Mucosa of rectum (tissue), 2 donors: Measurements from ENCODE around the gene SPTY2D1.
A peak's percentile ranks its signal among the peaks of the same experiment; 100 is the strongest.
"Not testable (repeated sequence)": the region's sequence is repeated elsewhere in the genome, so short reads cannot be mapped to it uniquely, and the experiment has no call there.

Experiments used
- H3K27ac ChIP-seq, 2 donors: one replicate each; pipeline ENCODE4 v1.7.0; 2013; ENCODE audit warnings: inconsistent platforms in 2 of 2, low read depth in 2 of 2, low read length in 2 of 2
- H3K27me3 ChIP-seq, 2 donors: one replicate each; pipeline ENCODE4 v1.7.0; 2013; ENCODE audit warnings: low read length in 2 of 2; ENCODE audit not compliant: control insufficient read depth in 2 of 2, insufficient read depth in 2 of 2
- H3K36me3 ChIP-seq, 2 donors: one replicate each; pipeline ENCODE4 v1.7.0; 2013; ENCODE audit warnings: low read length in 2 of 2; ENCODE audit not compliant: control insufficient read depth in 2 of 2, insufficient read depth in 2 of 2
- H3K4me1 ChIP-seq, 2 donors: one replicate each; pipeline ENCODE4 v1.7.0; 2013; ENCODE audit warnings: low read length in 2 of 2, mild to moderate bottlenecking in 1 of 2; ENCODE audit not compliant: control insufficient read depth in 2 of 2, insufficient read depth in 2 of 2
- H3K4me3 ChIP-seq, 2 donors: one replicate each; pipeline ENCODE4 v1.7.0; 2013; ENCODE audit warnings: low read length in 2 of 2
- H3K9ac ChIP-seq, 2 donors: one replicate each; pipeline ENCODE4 v1.7.0; 2013; ENCODE audit warnings: low read length in 2 of 2, low read depth in 1 of 2, mild to moderate bottlenecking in 1 of 2
- H3K9me3 ChIP-seq, 2 donors: one replicate each; pipeline ENCODE4 v1.7.0; 2013; ENCODE audit warnings: low read length in 2 of 2; ENCODE audit not compliant: control insufficient read depth in 2 of 2
- donor health status: healthy.
- donor health status: Normal muscosa, but diverticular disease.

The SPTY2D1 gene

GRCh38 chr11:18665353-18665872 lies 31.3 kb upstream of the SPTY2D1 start:
- not testable (repeated sequence) for H3K27ac ChIP-seq, H3K9ac ChIP-seq, H3K27me3 ChIP-seq, H3K36me3 ChIP-seq, H3K4me3 ChIP-seq, H3K4me1 ChIP-seq, H3K9me3 ChIP-seq

DNA sequence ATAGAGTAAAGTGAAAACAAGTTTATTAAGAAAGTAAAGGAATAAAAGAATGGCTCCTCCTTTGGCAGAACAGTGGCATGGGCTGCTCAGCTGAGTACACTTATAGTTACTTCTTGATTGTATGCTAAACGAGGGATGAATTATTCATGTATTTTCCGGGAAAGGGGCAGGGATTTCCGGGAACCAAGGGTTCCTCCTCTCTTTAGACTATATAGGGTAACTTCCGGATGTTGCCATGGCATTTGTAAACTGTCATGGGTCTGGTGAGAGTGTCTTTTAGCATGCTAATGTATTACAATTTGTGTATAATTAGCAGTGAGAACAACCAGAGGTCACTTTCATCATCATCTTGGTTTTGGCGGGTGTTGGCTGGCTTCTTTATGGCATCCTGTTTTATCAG lies 23.5 kb upstream of the SPTY2D1 start:
- Histone ChIP-seq H3K36me3 (no peaks in the 10 kb centered on the region), H3K4me3 (no peak overlapping the region), H3K4me1 (no peaks in the 10 kb centered on the region), H3K9ac (no peak overlapping the region), H3K27ac (no peak overlapping the region), H3K27me3 (no peaks in the 10 kb centered on the region), H3K9me3 (no peaks in the 10 kb centered on the region)

- H3K4me3 ChIP-seq = peak overlapping the region in 1 of 2 donors; percentile 38
- H3K9me3 ChIP-seq = no peaks in the 10 kb centered on the region
- no peaks in the 10 kb centered on the region for H3K4me1 ChIP-seq
- H3K27me3 ChIP-seq = no peaks in the 10 kb centered on the region
- no peak overlapping the region for H3K27ac ChIP-seq
- H3K36me3 ChIP-seq = no peaks in the 10 kb centered on the region
- H3K9ac ChIP-seq = peak overlapping the region in 1 of 2 donors; percentile 17
These were observed 16.9 kb upstream of the SPTY2D1 start for GRCh38 chr11:18650859-18651557.

GRCh38 chr11:18650353-18650752 lies 16.2 kb upstream of the SPTY2D1 start:
- Histone ChIP-seq H3K36me3 (no peaks in the 10 kb centered on the region), H3K27me3 (no peaks in the 10 kb centered on the region), H3K4me3 (no peak overlapping the region), H3K27ac (no peak overlapping the region), H3K9ac (no peak overlapping the region), H3K9me3 (no peaks in the 10 kb centered on the region), H3K4me1 (no peaks in the 10 kb centered on the region)

DNA sequence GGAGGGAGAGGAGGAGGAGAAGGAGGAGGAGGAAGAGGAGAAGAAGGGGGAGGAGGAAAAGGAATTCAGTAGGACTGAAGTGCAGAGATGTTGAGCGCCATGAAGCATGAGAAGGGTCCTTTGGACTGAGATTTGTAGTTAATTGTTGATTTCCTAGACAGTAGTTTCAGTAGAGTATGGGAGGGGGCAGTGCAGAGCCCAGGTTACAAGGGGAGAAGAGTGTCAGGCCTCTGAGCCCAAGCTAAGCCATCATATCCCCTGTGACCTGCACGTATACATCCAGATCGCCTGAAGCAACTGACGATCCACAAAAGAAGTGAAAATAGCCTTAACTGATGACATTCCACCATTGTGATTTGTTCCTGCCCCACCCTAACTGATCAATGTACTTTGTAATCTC lies 8.9 kb upstream of the SPTY2D1 start:
- H3K27me3 ChIP-seq, H3K4me3 ChIP-seq, H3K9ac ChIP-seq, H3K4me1 ChIP-seq, H3K9me3 ChIP-seq, H3K36me3 ChIP-seq, H3K27ac ChIP-seq: not testable (repeated sequence)

DNA sequence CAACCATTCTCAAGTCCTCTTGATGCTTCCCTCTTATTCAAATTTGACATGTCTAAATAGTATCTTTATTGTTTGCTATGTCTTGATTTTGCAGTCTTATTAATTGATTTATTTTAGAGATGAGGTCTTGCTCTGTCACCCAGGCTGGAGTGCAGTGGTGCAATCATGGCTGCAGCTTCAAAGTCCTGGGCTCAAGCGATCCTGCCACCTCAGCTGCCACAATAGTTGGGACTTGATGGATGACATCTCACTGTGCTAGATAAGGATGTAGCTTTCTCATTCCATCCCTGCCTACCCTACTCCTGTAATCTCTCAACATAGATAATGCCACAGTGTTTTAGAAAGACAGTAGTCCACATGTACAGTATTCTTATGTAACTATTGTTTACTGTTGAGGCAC lies 7.5 kb upstream of the SPTY2D1 start:
- Histone ChIP-seq H3K36me3 (no peaks in the 10 kb centered on the region), H3K4me1 (no peaks in the 10 kb centered on the region), H3K4me3 (no peak overlapping the region), H3K9ac (no peak overlapping the region), H3K27ac (no peak overlapping the region), H3K9me3 (no peaks in the 10 kb centered on the region), H3K27me3 (no peaks in the 10 kb centered on the region)

DNA sequence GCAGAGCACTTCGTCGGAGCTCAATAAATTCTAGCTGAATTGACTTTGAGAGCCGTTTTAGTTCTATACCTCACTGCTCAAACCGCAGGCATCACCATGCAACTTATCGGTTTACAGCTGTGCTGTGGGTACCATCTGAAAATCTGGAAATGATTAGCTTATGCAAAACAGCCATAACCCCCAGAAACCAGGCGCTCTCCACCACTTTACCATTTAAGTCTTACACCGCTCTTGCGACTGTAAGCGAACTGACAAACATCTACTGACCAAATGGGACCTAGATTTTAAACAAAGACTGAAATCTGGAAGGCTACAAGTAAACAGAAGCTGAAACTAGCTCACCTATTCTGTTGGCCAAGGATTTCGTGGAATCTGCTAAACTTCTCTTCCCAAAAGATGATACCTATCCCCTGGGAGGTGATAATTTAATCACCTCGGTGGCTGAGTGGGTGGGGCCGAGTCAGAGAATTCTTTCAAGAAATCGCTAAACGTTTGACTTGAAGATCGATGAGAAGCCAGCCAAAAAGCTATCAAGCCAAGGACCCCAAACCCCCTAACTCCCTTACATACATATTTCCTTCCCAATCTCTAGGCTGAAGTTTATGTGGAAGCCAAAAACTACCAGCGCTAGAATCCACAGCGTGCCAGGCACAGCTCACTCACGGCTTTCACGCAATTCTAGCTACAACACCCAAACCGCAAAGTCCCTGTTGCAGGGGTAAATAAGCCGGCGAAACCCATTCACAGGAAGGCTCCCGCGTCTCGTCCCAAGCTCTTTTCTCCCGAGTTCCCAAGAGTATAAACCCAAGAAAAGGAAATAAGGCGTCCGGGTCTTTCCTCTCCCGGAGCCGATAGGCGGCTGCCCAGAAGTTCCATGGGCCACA lies 644 bp downstream of the SPTY2D1 start:
- H3K9me3 ChIP-seq = no peaks in the 10 kb centered on the region
- peak overlapping the region; percentile 88 to 94 for H3K27ac ChIP-seq
- no peaks in the 10 kb centered on the region for H3K36me3 ChIP-seq
- no peaks in the 10 kb centered on the region for H3K27me3 ChIP-seq
- H3K4me3 ChIP-seq = peak overlapping the region; percentile 93 to 100
- H3K9ac ChIP-seq = peak overlapping the region; percentile 88 to 99
- peaks cover 5 to 11% of the 10 kb centered on the region in 2 donors for H3K4me1 ChIP-seq

DNA sequence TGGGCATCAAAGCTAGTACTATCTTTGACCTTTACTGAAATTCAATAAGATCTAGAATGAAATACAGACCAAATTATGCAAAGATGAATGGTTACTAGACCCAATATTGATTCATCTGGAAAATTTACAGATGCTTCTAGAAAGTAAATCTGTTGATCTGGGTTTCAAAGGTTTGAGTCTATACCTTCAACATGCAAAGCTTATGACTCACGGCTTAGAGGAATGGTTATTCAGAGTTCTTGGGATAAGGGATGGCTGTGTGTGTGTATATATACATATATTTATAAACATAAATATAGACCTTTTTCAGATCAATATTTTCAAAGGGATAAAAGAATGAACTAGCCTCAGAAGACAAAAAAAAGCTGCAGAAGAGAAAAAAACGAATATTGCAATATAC lies 1.3 kb downstream of the SPTY2D1 start:
- H3K9me3 ChIP-seq = no peaks in the 10 kb centered on the region
- peak overlapping the region in 1 of 2 donors; percentile 100 for H3K4me3 ChIP-seq
- H3K27ac ChIP-seq = no peak overlapping the region
- no peaks in the 10 kb centered on the region for H3K27me3 ChIP-seq
- H3K9ac ChIP-seq = no peak overlapping the region
- no peaks in the 10 kb centered on the region for H3K36me3 ChIP-seq
- peaks cover 5 to 11% of the 10 kb centered on the region in 2 donors for H3K4me1 ChIP-seq

GRCh38 chr11:18624161-18624560 lies 10.0 kb downstream of the SPTY2D1 start:
- no peak overlapping the region for H3K9ac ChIP-seq
- no peaks in the 10 kb centered on the region for H3K36me3 ChIP-seq
- no peaks in the 10 kb centered on the region for H3K4me1 ChIP-seq
- H3K27me3 ChIP-seq = no peaks in the 10 kb centered on the region
- no peak overlapping the region for H3K4me3 ChIP-seq
- H3K9me3 ChIP-seq = no peaks in the 10 kb centered on the region
- H3K27ac ChIP-seq = no peak overlapping the region

- H3K4me1 ChIP-seq = peaks cover 0 to 1% of the 10 kb centered on the region in 2 donors
- no peak overlapping the region for H3K4me3 ChIP-seq
- H3K27me3 ChIP-seq = no peaks in the 10 kb centered on the region
These were observed 10.4 kb downstream of the SPTY2D1 start for GRCh38 chr11:18623707-18624106.

More at GRCh38 chr11:18623707-18624106, 10.4 kb downstream of the SPTY2D1 start:
- Histone ChIP-seq H3K36me3 (no peaks in the 10 kb centered on the region), H3K9ac (no peak overlapping the region), H3K27ac (no peak overlapping the region), H3K9me3 (no peaks in the 10 kb centered on the region)
